Bronchial epithelial cell (primary cell): ENCODE data around the gene NXN. TPM values are rescaled to one million over a fixed set of nuclear protein-coding genes. Genes with fewer than 3 reads are reported as not detected.
"Not testable (repeated sequence)": the region's sequence is repeated elsewhere in the genome, so short reads cannot be mapped to it uniquely, and the experiment has no call there.

Experiments used
- DNase-seq: peaks from one replicate; pipeline ENCODE4 v3.0.0-alpha.2; 2010; ENCODE audit warnings: low read depth
- FAIRE-seq: peaks from 2 replicates; lab custom pipeline; 2011; peaks lifted over from hg19 to GRCh38; lab: Jason Lieb, UNC
- H3K27me3 ChIP-seq: 2 replicates; pipeline ENCODE4 v1.5.1; 2011; ENCODE audit warnings: low read length; ENCODE audit not compliant: control insufficient read depth, insufficient read depth
- H3K36me3 ChIP-seq: 2 replicates; pipeline ENCODE4 v1.5.1; 2011; ENCODE audit warnings: low read length; ENCODE audit not compliant: control insufficient read depth, insufficient read depth
- H3K4me3 ChIP-seq: 2 replicates; pipeline ENCODE4 v1.5.1; 2011; ENCODE audit warnings: mild to moderate bottlenecking, low read depth, low read length, control low read depth
- total RNA-seq: library from RNA; depleted of rRNA; stranded (reverse); fragments of >200 nt; gene quantifications from 2 replicates; pipeline ENCODE4 v1.2.1, GENCODE V29; 2014
- TF ChIP-seq, protein P1 (sequence below): IDR thresholded peaks from 2 replicates; pipeline ENCODE4 v1.5.1; 2011; ENCODE audit warnings: mild to moderate bottlenecking, moderate library complexity, low read length, control low read depth, inconsistent platforms; ENCODE audit not compliant: insufficient read depth, severe bottlenecking

The NXN gene
- total RNA-seq, 1 donor from 2014 or later: 70.3 TPM

DNA sequence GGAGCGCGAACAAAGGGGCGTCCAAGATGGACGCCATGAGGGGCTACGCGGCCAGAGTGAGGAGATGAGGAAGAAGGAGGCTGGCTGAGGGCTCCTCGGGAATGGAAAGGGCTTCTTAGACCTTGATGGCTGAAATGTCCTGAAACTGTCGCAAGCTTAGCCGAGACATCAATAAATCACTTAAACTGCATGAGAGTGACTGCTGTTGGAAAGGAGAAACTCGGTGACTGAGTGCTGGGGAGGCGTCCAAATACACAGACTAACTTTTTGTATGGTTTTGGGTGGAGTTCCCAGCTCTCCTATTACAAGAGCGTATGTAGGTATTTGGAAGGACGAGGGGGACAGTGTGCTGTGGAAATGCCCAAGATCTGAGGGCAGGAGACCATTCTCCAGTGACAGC is 226.2 kb downstream of the NXN start:
- DNase-seq (no peak), FAIRE-seq (no peak)
- TF ChIP-seq, protein P1, sequence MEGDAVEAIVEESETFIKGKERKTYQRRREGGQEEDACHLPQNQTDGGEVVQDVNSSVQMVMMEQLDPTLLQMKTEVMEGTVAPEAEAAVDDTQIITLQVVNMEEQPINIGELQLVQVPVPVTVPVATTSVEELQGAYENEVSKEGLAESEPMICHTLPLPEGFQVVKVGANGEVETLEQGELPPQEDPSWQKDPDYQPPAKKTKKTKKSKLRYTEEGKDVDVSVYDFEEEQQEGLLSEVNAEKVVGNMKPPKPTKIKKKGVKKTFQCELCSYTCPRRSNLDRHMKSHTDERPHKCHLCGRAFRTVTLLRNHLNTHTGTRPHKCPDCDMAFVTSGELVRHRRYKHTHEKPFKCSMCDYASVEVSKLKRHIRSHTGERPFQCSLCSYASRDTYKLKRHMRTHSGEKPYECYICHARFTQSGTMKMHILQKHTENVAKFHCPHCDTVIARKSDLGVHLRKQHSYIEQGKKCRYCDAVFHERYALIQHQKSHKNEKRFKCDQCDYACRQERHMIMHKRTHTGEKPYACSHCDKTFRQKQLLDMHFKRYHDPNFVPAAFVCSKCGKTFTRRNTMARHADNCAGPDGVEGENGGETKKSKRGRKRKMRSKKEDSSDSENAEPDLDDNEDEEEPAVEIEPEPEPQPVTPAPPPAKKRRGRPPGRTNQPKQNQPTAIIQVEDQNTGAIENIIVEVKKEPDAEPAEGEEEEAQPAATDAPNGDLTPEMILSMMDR: no peak
- Histone ChIP-seq H3K36me3 (peaks cover under 1% of the 10 kb centered on the region), H3K4me3 (no peak overlapping the region), H3K27me3 (no peaks in the 10 kb centered on the region)

DNA sequence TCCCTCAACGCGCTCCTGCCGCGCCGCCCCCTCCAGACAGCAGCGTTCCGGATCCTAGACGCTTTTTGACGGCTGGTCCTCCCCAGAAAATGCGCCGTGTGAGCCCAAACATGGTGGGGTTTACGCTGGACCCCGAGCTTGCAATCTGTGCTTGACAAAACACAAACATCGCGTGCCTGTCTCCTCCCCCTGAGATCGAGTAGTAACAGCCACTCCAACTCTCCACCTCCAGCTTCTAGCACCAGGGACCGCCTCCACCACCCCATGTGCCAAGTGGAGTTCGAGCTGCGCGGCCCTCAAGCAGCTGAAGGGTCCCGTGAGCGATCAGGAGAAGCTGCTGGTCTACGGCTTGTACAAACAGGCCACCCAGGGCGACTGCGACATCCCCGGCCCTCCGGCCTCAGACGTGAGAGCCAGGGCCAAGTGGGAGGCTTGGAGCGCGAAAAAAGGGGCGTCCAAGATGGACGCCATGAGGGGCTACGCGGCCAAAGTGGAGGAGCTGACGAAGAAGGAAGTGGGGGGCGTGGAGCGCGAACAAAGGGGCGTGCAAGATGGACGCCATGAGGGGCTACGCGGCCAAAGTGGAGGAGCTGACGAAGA is 226.9 kb downstream of the NXN start:
- Histone ChIP-seq H3K27me3 (no peaks in the 10 kb centered on the region), H3K36me3 (peaks cover 1% of the 10 kb centered on the region), H3K4me3 (peak overlapping the region; percentile 73)
- no peak for FAIRE-seq
- no peak for DNase-seq
- TF ChIP-seq, protein P1: no peak

DNA sequence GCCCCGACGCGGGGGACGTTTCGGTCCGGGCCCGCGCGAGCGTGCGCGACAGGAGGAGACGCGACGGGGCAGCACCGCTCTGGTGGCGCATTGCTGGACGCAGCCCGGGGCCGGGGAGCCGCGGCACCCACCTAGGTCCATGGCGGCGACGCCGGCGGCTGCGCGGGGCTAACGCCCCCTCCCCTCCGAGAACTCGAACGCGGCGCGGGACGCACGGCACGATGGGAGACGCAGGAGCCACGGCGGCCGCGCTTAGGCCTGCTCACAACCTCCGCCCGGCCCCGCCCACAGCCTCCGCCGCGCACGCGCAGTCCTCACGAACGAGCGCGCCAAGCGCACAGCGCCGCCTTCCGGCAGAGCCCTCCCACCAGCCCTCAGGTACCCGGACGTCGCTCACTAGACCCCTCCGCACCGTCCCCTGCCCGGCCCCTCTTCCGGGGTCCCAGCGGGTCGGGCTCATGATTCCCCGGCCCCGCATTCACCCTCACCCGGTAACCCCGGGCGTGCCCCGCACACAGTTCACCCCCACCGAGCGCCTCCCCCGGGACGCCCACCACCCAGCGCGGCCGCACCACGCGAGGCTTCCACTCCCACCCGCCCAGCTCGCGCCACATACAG is 227.5 kb downstream of the NXN start, which contains the start of gene GEMIN4:
Gene GEMIN4, minus strand, starts transcription at position 263 of the 618 bp plus-strand sequence. Its CDS starts 122 bp downstream, at position 141.
- no peaks in the 10 kb centered on the region for H3K27me3 ChIP-seq
- H3K4me3 ChIP-seq: peak within 1 kb of the TSS; percentile 73
- H3K36me3 ChIP-seq: peaks cover 5% of the 10 kb centered on the region
- TF ChIP-seq, protein P1: peak; percentile 100
- peak; percentile 64 for DNase-seq
- FAIRE-seq: no peak

DNA sequence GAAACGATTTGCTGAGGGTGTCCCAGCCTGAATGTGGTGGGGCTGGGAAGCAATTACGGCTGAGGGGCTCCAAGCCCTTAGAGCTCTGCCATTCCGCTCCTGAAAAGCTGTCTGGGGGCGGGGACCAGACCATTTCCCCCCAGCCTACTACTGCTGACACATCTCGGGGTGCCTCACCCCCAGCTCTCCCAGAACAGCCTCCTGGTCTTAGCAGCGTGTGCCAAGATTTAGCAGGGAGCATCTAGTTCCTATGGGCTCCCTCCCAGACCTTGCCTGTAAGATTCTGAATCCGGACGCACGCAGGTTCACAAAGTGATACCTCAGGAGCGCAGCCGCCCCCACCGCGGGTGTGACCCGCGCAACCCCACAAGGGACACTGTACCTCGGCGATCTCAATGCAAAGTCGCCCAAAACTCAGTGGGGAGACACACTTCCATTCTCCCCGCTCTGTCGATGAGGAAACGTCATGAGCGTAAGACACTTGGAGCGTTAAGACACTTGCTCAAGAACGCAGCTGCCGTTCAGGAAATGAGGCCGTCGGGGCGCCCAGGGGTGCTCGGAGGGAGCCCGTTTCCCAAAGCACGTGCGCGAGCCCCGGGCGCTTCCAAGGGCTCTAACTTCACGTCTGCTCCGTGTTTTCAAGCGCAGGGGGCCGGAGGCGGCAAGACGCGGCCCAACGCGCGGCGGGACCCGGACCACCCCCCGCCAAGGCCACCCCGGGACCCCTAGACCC is 228.1 kb downstream of the NXN start:
- FAIRE-seq (no peak), DNase-seq (peak; percentile 28)
- Histone ChIP-seq H3K36me3 (peaks cover 12% of the 10 kb centered on the region), H3K27me3 (no peaks in the 10 kb centered on the region), H3K4me3 (peak overlapping the region; percentile 73)
- TF ChIP-seq, protein P1: no peak

DNA sequence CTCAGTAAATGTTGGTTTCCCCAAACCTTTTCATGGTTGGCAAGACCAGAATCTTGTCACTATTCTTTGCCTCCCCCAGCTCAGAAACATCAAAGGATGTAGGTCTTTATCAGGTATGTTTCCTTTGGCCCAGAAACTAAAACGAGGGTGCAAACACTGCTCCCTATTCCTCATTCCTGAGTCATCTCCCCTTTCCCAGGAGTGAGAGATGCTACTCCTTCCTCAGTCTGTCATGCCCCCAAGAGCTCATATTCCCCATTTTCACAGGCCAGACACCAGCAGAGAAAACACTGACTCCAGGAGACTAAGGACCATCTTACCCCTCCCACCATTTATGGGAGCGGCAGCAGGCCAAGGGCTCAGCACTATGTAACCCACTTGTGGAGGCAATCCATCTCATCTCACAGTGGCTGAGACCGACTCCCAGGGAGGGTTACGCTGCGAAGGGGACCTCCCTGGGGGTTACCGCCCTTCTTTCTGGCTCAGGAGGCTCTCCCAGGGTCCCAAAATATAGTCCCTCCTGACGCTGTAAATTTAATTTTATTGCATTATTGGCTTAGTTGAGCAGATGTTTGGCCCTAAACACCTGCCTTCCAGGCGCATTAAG is 229.0 kb downstream of the NXN start:
- H3K4me3 ChIP-seq: peak overlapping the region; percentile 73

DNA sequence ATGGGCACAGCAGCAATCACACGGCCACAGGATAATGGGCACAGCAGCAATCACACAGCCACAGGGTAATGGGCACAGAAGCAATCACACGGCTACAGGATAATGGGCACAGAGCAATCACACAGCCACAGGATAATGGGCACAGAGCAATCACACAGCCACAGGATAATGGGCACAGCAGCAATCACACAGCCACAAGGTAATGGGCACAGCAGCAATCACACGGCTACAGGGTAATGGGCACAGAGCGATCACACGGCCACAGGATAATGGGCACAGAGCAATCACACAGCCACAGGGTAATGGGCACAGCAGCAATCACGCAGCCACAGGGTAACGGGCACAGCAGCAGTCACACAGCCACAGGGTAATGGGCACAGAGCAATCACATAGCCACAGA is 230.2 kb downstream of the NXN start:
- peaks cover 26% of the 10 kb centered on the region for H3K36me3 ChIP-seq
- not testable (repeated sequence) for H3K27me3 ChIP-seq, DNase-seq, H3K4me3 ChIP-seq
- peak; percentile 70 for FAIRE-seq

More for the DNA sequence above, 229.0 kb downstream of the NXN start:
- TF ChIP-seq, protein P1: no peak
- DNase-seq (peak; percentile 35), FAIRE-seq (no peak)
- Histone ChIP-seq H3K36me3 (peaks cover 17% of the 10 kb centered on the region), H3K27me3 (no peaks in the 10 kb centered on the region)
